NT2/D1 (cell line): Measurements from ENCODE around the gene KIF20A.

ENCODE experiments used
- YY1 ChIP-seq: IDR thresholded peaks from 2 replicates; pipeline ENCODE4 v1.6.1; 2011; ENCODE audit not compliant: insufficient read length, insufficient read depth
- ZNF274 ChIP-seq: IDR thresholded peaks from 2 replicates; pipeline ENCODE4 v1.6.1; 2011; ENCODE audit warnings: mild to moderate bottlenecking, low read depth, low read length

GRCh38 chr5:138163721-138164120, 15.2 kb upstream of the KIF20A start:
- TF ChIP-seq YY1 (no peak), ZNF274 (no peak)
